Esophagus muscularis mucosa (tissue), 3 donors: Measurements from ENCODE around the gene FBXL4.

Source experiments
- CTCF ChIP-seq, 3 experiments: fragments of 200-600 bp in 2 of 3; fragments of 450-650 bp in 1 of 3; sonication (generic) in 2 of 3; IDR thresholded peaks; one replicate each; pipeline ENCODE4 v1.5.1; 2017 to 2019; ENCODE audit warnings: antibody characterized with exemption in 3 of 3, mild to moderate bottlenecking in 2 of 3, moderate library complexity in 1 of 3
- POLR2A ChIP-seq: fragments of 450-650 bp; IDR thresholded peaks from one replicate; pipeline ENCODE4 v1.6.1; 2017; ENCODE audit warnings: antibody characterized with exemption, moderate library complexity, mild to moderate bottlenecking, low read depth

- TF ChIP-seq CTCF (IDR thresholded peaks at IDR 0.05) (no peak), POLR2A (no peak)
Measured at GRCh38 chr6:98900706-98901105, 47.0 kb downstream of the FBXL4 start.
